ENCODE data around the gene RNF224.
A peak's percentile ranks its signal among the peaks of the same experiment; 100 is the strongest.

The RNF224 gene

GRCh38 chr9:137275588-137276472, 48.5 kb downstream of the RNF224 start:
- no peak for DNase-seq

- peak; percentile 63 for DNase-seq
These were observed 49.4 kb downstream of the RNF224 start for GRCh38 chr9:137276473-137277328.

- DNase-seq, result peak; percentile 48
These were observed 50.2 kb downstream of the RNF224 start, which contains the start of gene TOR4A for GRCh38 chr9:137277329-137278041. TSS of gene TOR4A (plus strand) at chr9:137277726. CDS start at chr9:137278690, 964 bp downstream.

- DNase-seq, result no peak
These were observed 50.9 kb downstream of the RNF224 start for GRCh38 chr9:137278061-137278701.

Data from fibroblast of skin of right quadriceps (primary cell).